HG03565 (cell line): ENCODE data around the gene SDR42E1.

ENCODE experiments used
- ATAC-seq: cut with Tn5 transposase; IDR thresholded peaks from one replicate; pipeline ENCODE4 v1.9.1; 2021; ENCODE audit warnings: mild to moderate bottlenecking, moderate library complexity; ENCODE audit not compliant: unreplicated experiment

The SDR42E1 gene, protein sequence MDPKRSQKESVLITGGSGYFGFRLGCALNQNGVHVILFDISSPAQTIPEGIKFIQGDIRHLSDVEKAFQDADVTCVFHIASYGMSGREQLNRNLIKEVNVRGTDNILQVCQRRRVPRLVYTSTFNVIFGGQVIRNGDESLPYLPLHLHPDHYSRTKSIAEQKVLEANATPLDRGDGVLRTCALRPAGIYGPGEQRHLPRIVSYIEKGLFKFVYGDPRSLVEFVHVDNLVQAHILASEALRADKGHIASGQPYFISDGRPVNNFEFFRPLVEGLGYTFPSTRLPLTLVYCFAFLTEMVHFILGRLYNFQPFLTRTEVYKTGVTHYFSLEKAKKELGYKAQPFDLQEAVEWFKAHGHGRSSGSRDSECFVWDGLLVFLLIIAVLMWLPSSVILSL

DNA sequence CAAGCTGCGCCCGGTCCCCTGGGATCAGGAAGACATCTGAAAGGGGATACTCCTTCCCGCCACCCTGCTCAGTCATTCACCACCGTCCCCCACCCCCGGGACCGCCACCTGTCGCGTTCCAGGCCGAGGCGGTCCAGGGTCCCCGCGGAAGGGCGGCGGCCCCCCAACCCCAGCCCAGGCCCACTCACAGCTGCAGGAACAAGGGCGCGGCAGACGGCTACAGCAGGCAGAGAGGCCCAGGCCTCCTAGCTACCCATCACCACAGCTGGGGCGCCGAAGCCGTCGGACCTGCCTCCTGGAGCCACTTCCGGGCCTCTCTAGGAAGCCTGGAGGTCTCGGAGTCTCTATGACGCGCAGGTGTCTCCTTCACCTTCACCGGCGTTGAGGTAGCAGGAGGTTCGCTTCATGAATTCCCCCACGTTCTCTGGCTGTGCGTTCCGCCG, at the start of gene SDR42E1:
Gene SDR42E1 (minus strand): TSS at position 272 of the 443 bp plus-strand sequence. CDS start 10,612 bp downstream, outside the sequence.
- peak; percentile 64 for ATAC-seq

DNA sequence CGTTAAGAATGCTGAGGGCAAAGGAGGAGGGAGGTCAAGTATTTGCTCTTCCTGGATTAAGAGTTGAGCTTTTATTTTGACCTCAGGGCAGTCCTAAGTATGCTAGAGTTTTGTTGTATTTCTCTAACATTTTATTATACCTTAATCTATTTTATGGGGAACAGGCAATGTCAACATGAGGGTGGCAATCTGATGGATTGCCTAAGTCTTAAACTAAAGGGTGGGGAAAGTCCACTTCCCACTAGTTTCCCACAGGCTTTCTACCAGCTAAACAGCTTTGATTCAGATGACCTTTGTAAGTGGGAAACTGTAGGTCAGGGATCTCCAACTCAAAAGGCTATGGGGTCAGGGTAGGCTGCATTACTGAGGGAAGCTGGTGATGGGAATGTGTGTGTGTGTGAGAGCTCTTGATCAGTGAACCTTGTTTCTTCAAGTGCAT, 48.7 kb upstream of the SDR42E1 start:
- ATAC-seq, result no peak

DNA sequence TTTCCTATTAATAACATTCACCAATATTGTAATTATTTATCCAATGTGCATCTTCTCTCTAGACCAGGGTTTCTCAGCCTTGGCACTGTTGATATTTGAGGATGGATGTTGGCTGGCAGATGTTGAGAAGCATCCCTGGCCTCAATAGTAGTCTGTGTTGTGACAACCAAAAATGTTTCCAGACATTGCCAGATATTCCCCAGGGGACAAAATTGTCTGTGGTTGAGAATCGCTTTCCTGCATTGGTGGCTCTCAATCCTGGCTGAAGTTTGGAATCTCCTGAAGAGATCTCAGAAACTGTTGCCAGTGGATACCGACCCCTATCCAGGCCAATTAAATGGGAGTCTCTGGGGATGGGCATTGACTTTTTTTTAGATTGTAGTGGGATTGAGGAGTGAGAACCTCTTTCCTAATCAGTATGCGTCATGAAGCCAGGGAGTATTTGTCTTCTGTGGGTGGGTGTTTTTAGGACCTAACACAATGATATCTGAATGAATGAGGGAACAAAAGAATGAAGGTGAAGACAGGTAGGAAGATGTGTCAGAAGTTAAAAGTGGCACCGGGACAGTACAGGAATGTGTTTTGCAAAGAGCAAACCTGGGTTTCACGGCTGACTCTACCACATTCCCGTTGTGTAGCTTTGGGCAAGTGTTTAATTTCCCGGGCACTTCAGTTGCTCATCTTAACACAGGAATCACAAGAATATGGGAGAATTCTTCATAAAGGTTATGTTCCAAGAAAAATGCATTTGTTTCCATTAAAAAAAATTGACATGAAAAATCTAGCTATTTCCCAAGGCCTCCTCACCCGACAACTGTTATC, 48.1 kb upstream of the SDR42E1 start:
- no peak for ATAC-seq

DNA sequence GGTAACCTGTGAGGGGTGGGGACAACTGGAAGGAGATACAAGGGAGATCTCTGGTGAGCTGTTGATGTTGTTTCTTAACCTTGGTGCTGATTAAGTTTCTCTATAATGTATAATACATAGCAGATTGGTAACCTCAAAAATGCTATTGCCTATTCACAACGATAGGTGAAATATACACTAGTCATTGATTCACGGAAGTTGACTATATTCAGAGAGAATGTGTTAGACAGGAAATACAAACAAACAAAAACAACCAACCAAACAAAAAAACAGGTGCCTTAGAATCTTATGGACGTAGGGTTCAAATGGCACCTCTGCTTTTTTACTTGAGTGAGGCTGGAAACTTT, 45.3 kb upstream of the SDR42E1 start:
- no peak for ATAC-seq

DNA sequence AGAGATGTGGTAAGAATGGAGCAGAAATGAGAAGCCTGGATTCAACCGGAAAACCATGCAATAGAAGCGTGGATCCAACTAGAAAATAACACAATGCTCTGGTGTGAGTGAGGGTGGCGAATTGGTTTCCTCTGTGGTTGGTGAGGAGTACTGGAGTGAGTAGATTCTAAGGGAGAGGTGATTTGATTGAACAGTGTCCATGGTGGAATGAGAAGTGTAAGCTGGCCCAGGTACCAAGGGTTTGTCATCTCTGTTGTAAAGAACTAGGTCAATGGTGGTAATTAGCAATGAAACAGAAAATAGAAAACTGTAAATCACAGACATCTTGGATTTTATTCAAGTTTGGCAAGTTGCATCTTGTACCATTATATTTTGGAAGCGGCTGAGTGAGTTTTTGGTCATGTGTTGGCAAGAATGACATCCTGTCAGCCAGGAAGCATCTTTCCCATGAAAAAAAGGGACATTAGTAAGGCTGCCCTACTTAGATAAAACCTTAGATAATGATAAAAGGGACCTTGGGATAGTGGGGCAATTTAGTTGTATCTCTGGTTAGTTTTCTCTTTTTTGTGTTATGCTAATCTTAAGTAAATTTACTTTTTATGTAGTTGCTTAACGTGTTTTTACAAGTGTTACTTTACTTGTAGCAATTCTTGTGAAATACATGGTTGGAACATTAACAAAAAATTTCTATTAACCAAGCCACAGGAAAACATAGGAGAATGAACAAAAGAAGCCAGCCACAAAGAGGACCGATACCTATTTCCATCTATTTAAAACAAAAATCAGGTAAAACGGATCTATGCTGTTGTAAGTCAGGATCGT, 44.7 kb upstream of the SDR42E1 start:
- ATAC-seq, result no peak

DNA sequence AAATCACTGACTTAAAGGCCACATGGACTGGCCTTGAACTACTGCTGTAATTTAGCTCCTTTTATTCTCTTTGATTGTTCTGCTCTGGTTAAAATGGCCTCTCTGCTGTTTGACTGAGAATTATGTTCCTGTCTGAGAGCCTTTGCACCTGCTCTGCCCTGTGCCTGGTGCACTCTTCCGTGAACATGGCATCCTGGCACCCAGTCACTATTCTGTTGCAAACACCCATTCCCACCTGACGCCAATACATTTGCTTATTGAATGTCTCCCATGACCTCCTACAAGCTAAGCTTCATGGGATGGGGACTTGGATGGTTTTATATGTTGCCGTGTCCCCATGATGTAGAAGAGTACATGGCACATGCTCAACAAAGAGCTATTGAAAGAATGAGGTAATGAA, 43.8 kb upstream of the SDR42E1 start:
- ATAC-seq, result no peak

DNA sequence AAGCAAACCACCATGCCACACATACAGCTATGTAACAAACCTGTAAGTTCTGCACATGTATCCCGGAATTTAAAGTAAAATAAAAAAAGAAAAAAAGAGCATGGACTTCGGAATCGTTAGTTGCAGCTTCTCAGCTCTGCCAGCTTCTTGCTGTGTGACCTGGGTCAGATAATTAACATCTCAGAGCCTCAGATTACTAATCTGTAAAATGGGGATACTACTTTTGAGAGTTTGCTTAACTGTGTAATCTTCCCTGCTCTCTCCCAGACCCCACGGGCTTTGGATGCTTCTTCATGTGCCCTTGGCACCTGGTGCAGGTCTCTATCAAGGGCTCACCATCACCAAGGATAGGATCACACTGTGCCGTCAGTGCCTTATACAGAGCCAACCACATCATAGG, 40.4 kb upstream of the SDR42E1 start:
- ATAC-seq, result no peak

DNA sequence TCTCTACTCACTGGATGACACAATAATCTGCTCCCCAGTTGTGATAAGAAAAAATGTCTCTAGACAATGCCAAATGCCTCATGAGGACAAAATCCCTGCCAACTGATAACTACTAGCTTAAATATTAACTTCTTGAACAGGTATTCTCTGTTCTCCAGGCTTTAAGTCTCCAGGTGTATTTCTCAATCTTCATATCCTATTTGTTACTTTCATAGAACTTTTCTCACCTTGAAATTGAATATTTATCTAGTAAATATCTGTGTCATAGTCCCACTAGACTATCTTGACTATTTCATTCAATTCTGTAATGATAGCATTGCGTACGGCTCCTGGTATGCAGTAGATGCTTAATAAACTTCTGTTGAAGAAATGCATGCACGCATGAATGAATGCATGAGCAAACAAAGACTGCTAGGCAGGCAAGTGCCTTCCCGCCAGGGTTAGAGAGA, 39.7 kb upstream of the SDR42E1 start:
- ATAC-seq, result no peak

DNA sequence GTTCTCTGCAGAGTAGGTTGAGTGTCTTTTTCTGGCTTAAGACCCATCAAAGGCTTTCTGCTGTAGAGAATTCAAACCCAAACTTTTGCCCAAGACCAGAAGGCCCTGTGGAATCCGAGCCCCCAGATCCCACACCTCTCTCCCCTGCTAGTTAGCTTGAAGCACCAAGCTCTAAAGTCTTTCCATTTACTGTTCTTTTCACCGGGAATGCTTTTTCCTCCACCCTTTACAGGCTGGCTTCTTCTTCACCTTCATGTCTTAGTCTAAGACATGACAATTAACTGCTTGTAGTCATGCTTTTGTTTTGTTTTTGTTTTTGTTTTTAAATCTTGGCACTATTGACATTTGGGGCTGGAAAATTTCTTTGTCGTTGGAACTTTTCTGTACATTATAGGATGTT, 39.2 kb upstream of the SDR42E1 start:
- ATAC-seq, result no peak

DNA sequence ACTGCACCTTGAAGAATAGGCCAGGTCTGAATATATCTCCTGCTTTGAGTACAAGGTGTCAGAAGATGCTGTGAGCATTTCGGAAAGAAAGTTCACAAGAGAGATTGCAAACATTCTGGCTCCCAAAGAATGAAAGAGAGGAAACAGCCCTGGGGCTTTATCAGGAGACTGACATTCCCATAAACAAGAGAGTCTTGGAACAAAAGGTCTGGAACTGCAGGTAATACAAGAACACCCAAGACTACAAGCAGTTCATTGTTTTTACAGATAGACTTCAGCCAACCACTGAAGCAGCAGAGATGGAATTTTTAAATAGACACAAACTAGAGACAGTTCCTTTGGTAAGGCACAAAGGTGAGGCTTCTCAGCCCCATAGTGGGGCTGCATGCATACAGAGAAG, 38.2 kb upstream of the SDR42E1 start:
- no peak for ATAC-seq

DNA sequence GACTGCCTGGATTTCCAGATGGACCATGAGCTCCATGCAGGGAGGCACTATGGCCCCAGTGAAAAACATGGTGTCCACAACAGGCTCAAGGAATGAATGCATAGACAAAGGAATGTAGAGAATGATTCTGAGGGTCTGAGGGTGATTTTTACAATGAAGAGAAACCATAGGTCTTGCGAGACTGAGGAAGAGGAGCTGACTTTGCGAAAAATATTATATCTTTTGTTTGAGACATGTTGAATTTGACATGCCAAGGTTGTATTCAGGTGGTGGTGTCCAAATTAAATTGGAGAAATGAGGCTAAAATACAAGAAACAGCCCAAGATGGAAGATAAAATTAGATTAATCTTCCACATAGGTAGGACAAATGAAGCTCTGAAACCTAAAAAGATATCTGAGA, 36.5 kb upstream of the SDR42E1 start:
- ATAC-seq, result no peak

DNA sequence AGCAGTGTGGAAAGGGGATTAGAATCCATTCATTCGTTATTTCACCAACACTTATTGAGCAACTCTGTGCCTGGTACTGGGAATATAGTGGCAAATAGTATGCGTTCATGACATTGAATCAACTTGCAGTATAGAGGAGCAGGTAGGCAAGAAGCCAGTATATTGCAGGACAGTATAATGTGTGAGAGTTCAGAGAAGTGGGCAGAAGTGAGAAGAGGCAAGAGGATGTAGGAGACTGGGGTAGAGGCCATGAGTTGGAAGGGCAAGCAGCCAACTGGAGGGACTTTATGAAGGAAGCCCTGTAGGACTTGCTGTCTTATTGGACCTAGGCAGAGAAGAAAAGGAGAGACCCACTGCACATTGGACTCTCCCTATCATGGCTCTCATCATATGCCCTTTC, 36.1 kb upstream of the SDR42E1 start:
- ATAC-seq, result no peak

DNA sequence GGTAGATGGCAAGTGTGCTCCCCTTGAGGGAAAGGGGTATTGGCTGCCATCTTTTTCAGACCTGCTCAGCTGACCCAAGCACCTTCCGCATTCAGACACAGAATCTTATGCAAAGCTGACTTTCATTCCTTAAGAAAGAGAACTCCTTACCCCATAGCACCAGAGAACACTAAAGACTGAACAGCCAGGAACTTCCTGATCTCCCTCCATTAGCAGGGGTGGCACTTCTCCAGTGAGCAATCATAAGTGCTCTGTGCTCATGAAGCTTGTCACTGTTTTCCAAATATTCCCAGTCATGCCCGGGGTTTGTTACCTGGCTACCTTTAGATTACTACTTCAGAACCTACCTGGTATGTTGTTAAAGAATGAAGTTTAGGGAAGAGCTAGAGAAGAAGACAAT, 35.7 kb upstream of the SDR42E1 start:
- ATAC-seq, result no peak

DNA sequence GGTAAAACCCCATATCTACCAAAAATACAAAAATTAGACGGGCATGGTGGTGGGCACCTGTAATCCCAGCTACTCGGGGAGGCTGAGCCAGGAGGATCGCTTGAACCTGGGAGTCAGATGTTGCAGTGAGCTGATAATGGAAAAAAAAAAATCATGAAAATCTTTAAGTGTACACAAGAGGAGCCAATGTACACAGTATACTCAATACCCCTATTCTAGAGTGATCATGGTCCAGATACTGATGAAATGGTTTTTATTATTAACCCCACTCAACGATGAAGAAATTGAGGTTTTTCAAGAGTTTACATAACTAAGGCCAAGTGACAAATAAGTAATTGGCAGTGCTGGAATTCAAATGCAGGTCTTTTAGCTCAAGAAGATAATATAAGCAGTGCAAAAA, 35.3 kb upstream of the SDR42E1 start:
- ATAC-seq, result no peak

DNA sequence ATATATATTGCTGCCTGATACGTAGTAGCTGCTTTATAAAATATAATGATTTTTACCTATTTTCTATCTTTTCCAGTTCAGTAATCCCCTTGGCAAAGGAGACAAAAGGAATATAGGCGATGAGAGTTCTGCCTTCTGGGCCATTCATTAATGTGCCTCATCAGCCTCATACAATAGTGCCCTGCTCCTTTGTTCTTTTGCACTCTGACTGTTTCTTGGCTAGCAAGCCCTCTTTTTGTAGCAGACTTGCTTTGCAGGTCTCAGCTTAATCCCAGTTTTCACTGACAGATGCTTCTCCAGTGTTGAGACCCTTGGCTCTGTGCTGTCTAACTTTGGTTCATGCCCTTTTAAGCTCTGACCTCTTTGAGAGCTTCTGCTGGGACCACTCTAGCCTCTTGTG, 34.2 kb upstream of the SDR42E1 start:
- no peak for ATAC-seq

DNA sequence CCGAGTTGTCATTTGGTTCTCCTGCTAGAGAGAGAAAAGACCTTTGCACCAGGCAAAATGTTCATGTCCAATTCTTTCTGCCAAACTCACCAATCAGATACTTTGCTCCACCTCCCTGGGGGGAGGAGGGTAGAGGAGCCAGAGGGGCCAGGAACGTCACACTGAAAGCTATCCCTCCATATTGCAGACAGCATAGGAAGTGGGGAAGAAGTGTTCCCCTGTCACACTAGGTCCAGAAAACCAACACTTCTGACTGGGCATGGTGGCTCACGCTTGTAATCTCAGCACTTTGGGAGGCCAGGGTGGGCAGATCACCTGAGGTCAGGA, 33.3 kb upstream of the SDR42E1 start:
- ATAC-seq, result no peak

DNA sequence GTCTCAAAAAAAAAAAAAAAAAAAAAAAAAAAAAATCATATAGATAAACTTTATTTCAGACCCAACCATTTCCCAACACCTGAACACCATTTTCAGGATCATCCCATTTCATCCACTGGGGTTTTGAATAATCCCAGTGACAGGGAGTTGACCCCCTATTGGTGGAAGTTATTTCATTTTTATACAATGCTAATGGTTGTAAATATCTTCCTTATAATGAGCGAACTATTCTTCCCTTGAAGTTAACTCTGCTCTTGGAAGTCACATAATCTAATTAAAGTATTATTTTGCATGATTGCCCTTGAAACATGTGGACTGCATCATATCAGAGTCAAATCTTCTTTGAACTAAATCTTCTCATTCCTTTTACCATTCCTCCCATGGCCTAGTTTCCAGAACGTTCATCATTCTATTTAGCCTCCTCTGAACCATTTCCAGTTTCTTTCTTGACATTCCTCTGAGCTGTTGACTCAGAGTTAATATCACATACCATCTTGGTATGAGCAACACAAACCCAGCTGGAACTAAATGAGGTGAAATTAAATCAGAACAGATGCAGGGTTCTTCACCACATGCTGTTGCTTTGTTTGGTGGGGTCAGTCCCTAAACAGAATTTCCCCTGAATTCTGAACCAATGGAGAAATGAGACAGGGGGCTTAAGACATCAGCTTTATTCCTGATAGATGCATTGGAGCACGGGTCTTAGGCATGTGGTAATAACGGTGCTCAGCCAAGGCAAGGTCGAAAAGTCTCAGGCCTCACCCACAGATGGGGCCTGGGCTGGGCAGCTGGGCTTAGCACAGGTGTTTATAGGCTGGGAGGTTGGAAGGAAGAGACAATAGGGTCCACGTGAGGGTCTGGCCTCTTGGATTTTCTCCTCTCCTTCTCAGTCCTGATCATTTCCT, 32.7 kb upstream of the SDR42E1 start:
- no peak for ATAC-seq

DNA sequence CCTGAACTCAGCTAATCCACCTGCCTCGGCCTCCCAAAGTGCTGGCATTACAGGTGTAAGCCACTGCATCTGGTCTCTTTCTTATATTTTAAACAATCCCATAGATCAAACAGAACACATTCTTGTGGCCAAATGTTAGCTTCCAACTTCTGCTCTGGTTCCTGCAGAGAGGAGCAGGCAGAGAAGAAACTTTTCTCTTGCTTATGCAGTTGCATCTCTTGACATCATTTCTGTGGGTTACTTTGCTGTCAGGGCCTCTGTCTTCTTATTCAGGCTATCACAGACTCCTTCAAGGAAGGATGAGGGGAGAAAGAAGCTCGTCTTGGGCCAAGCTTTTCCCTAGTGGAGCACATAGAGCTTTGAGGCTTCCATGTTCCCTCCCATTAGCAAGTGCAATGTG, 31.6 kb upstream of the SDR42E1 start:
- ATAC-seq, result no peak

DNA sequence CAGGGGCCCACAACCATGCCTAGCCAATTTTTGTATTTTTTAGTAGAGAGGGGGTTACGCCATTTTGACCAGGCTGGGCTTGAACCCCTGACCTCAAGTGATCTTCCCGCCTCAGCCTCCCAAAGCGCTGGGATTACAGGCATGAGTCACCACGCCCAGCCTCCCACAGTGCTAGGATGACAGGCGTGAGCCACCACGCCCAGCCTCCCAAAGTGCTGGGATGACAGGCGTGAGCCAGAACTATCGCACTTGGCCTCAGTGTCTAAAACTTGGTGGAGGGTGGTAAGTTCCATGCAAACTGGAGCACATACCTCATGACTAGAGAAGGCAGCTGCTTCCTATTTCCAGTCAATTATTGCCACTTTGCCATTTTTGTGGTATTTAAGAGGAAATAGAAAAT, 30.9 kb upstream of the SDR42E1 start:
- ATAC-seq, result no peak

DNA sequence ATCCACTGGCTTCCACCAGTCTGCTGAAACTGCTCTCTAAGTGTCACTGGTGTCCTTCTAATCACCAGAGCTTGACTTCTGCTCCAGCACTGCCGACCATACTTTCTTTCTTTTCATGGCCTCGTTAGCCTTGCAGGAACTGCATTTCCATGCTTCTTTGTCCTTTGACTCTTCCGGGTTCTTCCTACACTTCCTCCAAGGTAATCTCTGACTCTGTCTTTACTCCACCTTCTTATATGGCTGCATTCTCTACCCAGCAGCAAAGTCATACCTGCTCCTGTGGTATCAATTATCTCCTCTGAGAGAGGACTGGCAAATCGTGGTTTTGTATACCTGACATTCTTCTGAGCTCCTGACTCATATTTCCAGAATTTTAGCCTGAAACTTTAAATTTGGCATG, 30.3 kb upstream of the SDR42E1 start:
- ATAC-seq, result no peak
